Right cardiac atrium (tissue), 5 donors: ENCODE data around the gene XAGE5. TPM values are rescaled to one million over a fixed set of nuclear protein-coding genes. Genes with fewer than 3 reads are reported as not detected.
"Not testable (repeated sequence)": the region's sequence is repeated elsewhere in the genome, so short reads cannot be mapped to it uniquely, and the experiment has no call there.

Experiments
- ATAC-seq, 2 donors: fragments of 200-7000 bp; cut with Tn5 transposase; one replicate each; pipeline versions ENCODE4 v1.8.0 to v1.9.1; 2020; ENCODE audit warnings: moderate library complexity in 2 of 2, mild to moderate bottlenecking in 1 of 2
- DNase-seq, 3 donors: peaks; one replicate each; pipeline ENCODE4 v3.0.0-alpha.2; 2020
- H3K27ac ChIP-seq: one replicate; pipeline ENCODE4 v1.5.1; 2013; ENCODE audit warnings: mild to moderate bottlenecking, low read length, control low read depth, moderate library complexity
- H3K27me3 ChIP-seq: one replicate; pipeline ENCODE4 v1.6.1; 2013; ENCODE audit not compliant: control insufficient read depth, insufficient read depth
- H3K4me1 ChIP-seq: one replicate; pipeline ENCODE4 v1.6.1; 2013; ENCODE audit warnings: low read length; ENCODE audit not compliant: control insufficient read depth, insufficient read depth
- H3K4me3 ChIP-seq: one replicate; pipeline ENCODE4 v1.5.1; 2013; ENCODE audit warnings: low read length, control low read depth
- H3K9me3 ChIP-seq: one replicate; pipeline ENCODE4 v1.6.1; 2013; ENCODE audit warnings: low read length; ENCODE audit not compliant: control insufficient read depth
- whole genome bisulfite sequencing: extraction: QIAGEN DNeasy Blood & Tissue Kit; methylation state at CpG from one replicate; pipeline ENCODE4 v1.1.7; 2013; 5-methylcytosine and 5-hydroxymethylcytosine counted together
- intact Hi-C, 4 donors: fragments of 100-400 bp; cut with DNase I; formaldehyde crosslinking; loops; one replicate each; pipeline versions ENCODE4 v1.11.0 to v1.14.0; 2022 to 2023
- long read RNA-seq, 4 donors: library from polyadenylated mRNA; unstranded; transcript quantifications; one replicate each; pipeline ENCODE4 v2.0.0, GENCODE V29; 2020 to 2021
- polyA plus RNA-seq: library from polyadenylated mRNA; stranded (reverse); fragments of 200-250 nt; gene quantifications from one replicate; pipeline ENCODE4 v1.2.3, GENCODE V29; 2013
- total RNA-seq, 4 donors: library from RNA; stranded (reverse); fragmentation: NEBNext Ultra II Directional; extraction: Animal tissue kit (Norgen Biotek cat#: 25700); gene quantifications; one replicate each; pipeline ENCODE4 v1.2.1, GENCODE V29; 2021
- donor health status: healthy with polysubstance abuse.
- donor health status: DM: no; HTN: yes; CAD: no.
- donor health status: DM: no; HTN: no; CAD: no.
- donor health status: DM: no; HTN: yes; CAD: no; lungs with severe emphysema.
- donor health status: DM: yes; HTN: yes; CAD: no.

The XAGE5 gene
- total RNA-seq (not detected), polyA plus RNA-seq (not detected)
- long read RNA-seq, donor 1, result 0 reads
- long read RNA-seq, donor 2, result 0 reads
- long read RNA-seq, donor 3, result 0 reads
- long read RNA-seq, donor 4, result 0 reads

GRCh38 chrX:52811065-52811625 is at the start of gene XAGE5:
Gene XAGE5, plus strand, starts transcription at chrX:52811287. Its CDS starts 1,280 bp downstream, at chrX:52812567.
- DNase-seq, result no peak
- WGBS, result 90% methylated on average over 25 of the region's 25 CpGs
- Histone ChIP-seq H3K9me3 (no peaks in the 10 kb centered on the region), H3K27ac (no peak within 1 kb of the TSS), H3K4me3 (no peak within 1 kb of the TSS), H3K27me3 (no peaks in the 10 kb centered on the region), H3K4me1 (no peaks in the 10 kb centered on the region)
- ATAC-seq, result no peak
- intact Hi-C loops, result no loop called here

- no CpG with 5 or more reads among the region's 5 CpGs for WGBS
- H3K27me3 ChIP-seq, H3K4me1 ChIP-seq, DNase-seq, ATAC-seq, intact Hi-C loops, H3K9me3 ChIP-seq, H3K27ac ChIP-seq, H3K4me3 ChIP-seq: not testable (repeated sequence)
Observed at GRCh38 chrX:52765983-52766382, 45.1 kb upstream of the XAGE5 start.

- 81% methylated on average over 8 of the region's 11 CpGs for WGBS
- ATAC-seq, DNase-seq, H3K4me1 ChIP-seq, H3K27me3 ChIP-seq, intact Hi-C loops, H3K9me3 ChIP-seq, H3K4me3 ChIP-seq, H3K27ac ChIP-seq: not testable (repeated sequence)
Observed at GRCh38 chrX:52773504-52773903, 37.6 kb upstream of the XAGE5 start.

GRCh38 chrX:52797327-52797726 is 13.8 kb upstream of the XAGE5 start, which contains the start of gene SPANXN5:
Gene SPANXN5, minus strand, starts transcription at chrX:52797427. Its CDS starts 79 bp downstream, at chrX:52797348.
- intact Hi-C loops, DNase-seq: not testable (repeated sequence)
- WGBS, result 89% methylated on average over 2 of the region's 2 CpGs

GRCh38 chrX:52804876-52805275 is 6.2 kb upstream of the XAGE5 start:
- 79% methylated on average over 2 of the region's 2 CpGs for WGBS
- DNase-seq, ATAC-seq, intact Hi-C loops, H3K4me1 ChIP-seq, H3K27ac ChIP-seq, H3K9me3 ChIP-seq, H3K4me3 ChIP-seq, H3K27me3 ChIP-seq: not testable (repeated sequence)

More at GRCh38 chrX:52797327-52797726, 13.8 kb upstream of the XAGE5 start, which contains the start of gene SPANXN5:
- ATAC-seq, H3K4me3 ChIP-seq, H3K27ac ChIP-seq, H3K27me3 ChIP-seq, H3K4me1 ChIP-seq, H3K9me3 ChIP-seq: not testable (repeated sequence)

GRCh38 chrX:52819788-52820187 is 8.7 kb downstream of the XAGE5 start:
- DNase-seq (no peak), ATAC-seq (no peak)
- H3K27ac ChIP-seq, result no peak overlapping the region
- 73% methylated on average over 4 of the region's 4 CpGs for WGBS
- no peaks in the 10 kb centered on the region for H3K4me1 ChIP-seq
- no peaks in the 10 kb centered on the region for H3K9me3 ChIP-seq
- no peak overlapping the region for H3K4me3 ChIP-seq
- intact Hi-C loops, result no loop called here
- no peaks in the 10 kb centered on the region for H3K27me3 ChIP-seq

GRCh38 chrX:52821079-52821760 is 10.1 kb downstream of the XAGE5 start:
- H3K4me3 ChIP-seq, result no peak overlapping the region
- no peak for DNase-seq
- no peaks in the 10 kb centered on the region for H3K9me3 ChIP-seq
- H3K4me1 ChIP-seq, result no peaks in the 10 kb centered on the region
- ATAC-seq, result no peak
- no peak overlapping the region for H3K27ac ChIP-seq
- 84% methylated on average over 11 of the region's 11 CpGs for WGBS
- intact Hi-C loops, result no loop called here
- H3K27me3 ChIP-seq, result no peaks in the 10 kb centered on the region

GRCh38 chrX:52824608-52825007 is 13.5 kb downstream of the XAGE5 start:
- WGBS, result 59% methylated on average over 2 of the region's 2 CpGs
- intact Hi-C loops, result no loop called here
- Histone ChIP-seq H3K27me3 (no peaks in the 10 kb centered on the region), H3K4me3 (no peak overlapping the region), H3K4me1 (no peaks in the 10 kb centered on the region), H3K27ac (no peak overlapping the region), H3K9me3 (no peaks in the 10 kb centered on the region)
- DNase-seq (no peak), ATAC-seq (no peak)

GRCh38 chrX:52830551-52830950 is 19.5 kb downstream of the XAGE5 start:
- intact Hi-C loops, result no loop called here
- H3K4me3 ChIP-seq, result no peak overlapping the region
- 63% methylated on average over 3 of the region's 3 CpGs for WGBS

GRCh38 chrX:52839137-52839536 is 28.1 kb downstream of the XAGE5 start:
- Histone ChIP-seq H3K4me1 (no peaks in the 10 kb centered on the region), H3K4me3 (no peak overlapping the region), H3K9me3 (no peaks in the 10 kb centered on the region), H3K27me3 (no peaks in the 10 kb centered on the region), H3K27ac (no peak overlapping the region)
- intact Hi-C loops, result no loop called here
- WGBS, result 58% methylated on average over 2 of the region's 2 CpGs
- DNase-seq, result no peak
- no peak for ATAC-seq

More at GRCh38 chrX:52830551-52830950, 19.5 kb downstream of the XAGE5 start:
- Histone ChIP-seq H3K4me1 (no peaks in the 10 kb centered on the region), H3K9me3 (no peaks in the 10 kb centered on the region), H3K27ac (no peak overlapping the region), H3K27me3 (no peaks in the 10 kb centered on the region)
- ATAC-seq (no peak), DNase-seq (no peak)

- H3K4me3 ChIP-seq, H3K9me3 ChIP-seq, ATAC-seq, intact Hi-C loops, H3K4me1 ChIP-seq, H3K27ac ChIP-seq, H3K27me3 ChIP-seq, DNase-seq: not testable (repeated sequence)
- 80% methylated on average over 3 of the region's 3 CpGs for WGBS
Observed at GRCh38 chrX:52843619-52844018, 32.5 kb downstream of the XAGE5 start.
